ENCODE data around the gene GLT8D1.

The GLT8D1 gene

GRCh38 chr3:52721730-52722008 lies 16.1 kb upstream of the GLT8D1 start:
- DNase-seq (ENCODE audit: insufficient read length, low spot score) (no peak), FAIRE-seq (no peak)
- TF ChIP-seq CTCF (IDR thresholded peaks at IDR 0.05; ENCODE audit: insufficient read depth, missing control alignments), result no peak

- no peak for TF ChIP-seq CTCF (IDR thresholded peaks at IDR 0.05; ENCODE audit: insufficient read depth, missing control alignments)
- DNase-seq (ENCODE audit: insufficient read length, low spot score), result no peak
- no peak for FAIRE-seq
Measured at GRCh38 chr3:52721002-52721729, 15.6 kb upstream of the GLT8D1 start.

- DNase-seq (ENCODE audit: insufficient read length, low spot score) (no peak), FAIRE-seq (no peak)
- TF ChIP-seq CTCF (IDR thresholded peaks at IDR 0.05; ENCODE audit: insufficient read depth, missing control alignments), result no peak
Measured at GRCh38 chr3:52719618-52720017, 14.0 kb upstream of the GLT8D1 start.

- FAIRE-seq (no peak), DNase-seq (ENCODE audit: insufficient read length, low spot score) (no peak)
- TF ChIP-seq CTCF (IDR thresholded peaks at IDR 0.05; ENCODE audit: insufficient read depth, missing control alignments), result no peak
Measured at GRCh38 chr3:52715714-52716305, 10.2 kb upstream of the GLT8D1 start.

- FAIRE-seq, result no peak
Measured at GRCh38 chr3:52714335-52715302, 9.0 kb upstream of the GLT8D1 start.

More at GRCh38 chr3:52714335-52715302, 9.0 kb upstream of the GLT8D1 start:
- DNase-seq (ENCODE audit: insufficient read length, low spot score), result no peak
- TF ChIP-seq CTCF (IDR thresholded peaks at IDR 0.05; ENCODE audit: insufficient read depth, missing control alignments), result no peak
